Peyer's patch (tissue), 4 donors: ENCODE measurements around the gene ZNF732. TPM values are rescaled to one million over a fixed set of nuclear protein-coding genes. Genes with fewer than 3 reads are reported as not detected.

Source experiments
- DNase-seq, 3 donors: peaks; one replicate each; pipeline ENCODE4 v3.0.0-alpha.2; 2017 to 2019
- H3K27ac ChIP-seq, 4 donors: fragments of 200-600 bp; sonication (generic); one replicate each; pipeline ENCODE4 v1.5.1; 2016 to 2019
- H3K27me3 ChIP-seq, 2 donors: fragments of 200-600 bp; sonication (generic); one replicate each; pipeline ENCODE4 v1.5.1; 2019
- H3K36me3 ChIP-seq, 3 donors: fragments of 200-600 bp; sonication (generic); one replicate each; pipeline ENCODE4 v1.5.1; 2016 to 2019
- H3K4me1 ChIP-seq, 4 donors: fragments of 200-600 bp; sonication (generic); one replicate each; pipeline ENCODE4 v1.5.1; 2016 to 2019
- H3K4me3 ChIP-seq, 4 donors: fragments of 200-600 bp; sonication (generic); 1 replicate in 3 of 4; 2 replicates in 1 of 4; pipeline ENCODE4 v1.5.1; 2016 to 2019; ENCODE audit warnings: mild to moderate bottlenecking in 1 of 4
- H3K9me3 ChIP-seq, 4 donors: fragments of 200-600 bp; sonication (generic); one replicate each; pipeline ENCODE4 v1.5.1; 2016 to 2019; ENCODE audit warnings: mild to moderate bottlenecking in 1 of 4
- POLR2A ChIP-seq, 2 donors: fragments of 450-650 bp; IDR thresholded peaks; one replicate each; pipeline ENCODE4 v1.5.1; 2017; ENCODE audit warnings: antibody characterized with exemption in 2 of 2, mild to moderate bottlenecking in 2 of 2, moderate library complexity in 2 of 2
- total RNA-seq, 4 donors: library from RNA; depleted of rRNA; stranded (reverse); fragments of >200 nt; gene quantifications; one replicate each; pipeline ENCODE4 v1.1.0, GENCODE V29; 2016
- TF ChIP-seq, protein P1 (sequence below), 6 experiments: fragments of 450-650 bp in 4 of 6; fragments of 200-600 bp in 2 of 6; sonication (generic) in 1 of 6; IDR thresholded peaks; one replicate each; pipeline ENCODE4 v1.5.1; 2017 to 2019; ENCODE audit warnings: antibody characterized with exemption in 6 of 6, mild to moderate bottlenecking in 3 of 6, moderate library complexity in 1 of 6

ZNF732 gene
- total RNA-seq = not detected

DNA sequence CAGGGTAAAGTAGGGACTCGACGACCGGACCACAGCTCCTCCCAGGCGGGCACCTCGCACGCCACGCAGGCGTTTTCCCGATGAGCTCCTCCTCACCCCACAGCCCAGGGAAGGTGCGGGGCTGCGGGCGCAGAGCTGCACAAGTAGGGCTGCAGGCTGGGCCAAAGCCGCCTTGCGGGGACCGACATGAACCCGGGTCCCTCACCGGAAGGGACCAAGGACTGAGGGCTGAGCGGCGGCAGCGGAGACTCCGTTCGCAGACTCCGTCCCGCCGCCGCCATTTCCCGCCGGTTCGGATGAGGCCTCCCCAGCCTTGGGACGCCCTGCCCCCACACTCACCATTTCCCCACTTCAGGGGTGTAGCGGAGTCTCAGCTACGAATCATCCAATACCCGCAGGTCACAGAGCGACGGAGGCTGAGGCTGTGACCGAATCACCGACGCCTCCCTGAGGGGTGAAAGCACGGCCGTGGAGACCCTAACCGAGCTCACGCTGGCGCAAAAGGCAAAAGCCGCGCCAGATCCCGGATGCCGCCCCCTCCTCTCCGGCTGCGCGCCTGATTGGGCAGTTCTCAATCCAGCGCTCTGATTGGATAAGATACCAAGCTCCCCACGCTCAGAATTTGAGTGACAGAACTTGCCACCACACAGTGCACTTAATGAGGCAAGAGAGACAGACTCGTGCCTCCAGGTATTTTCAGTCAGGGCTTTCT lies at the start of gene ZNF732:
TSS of gene ZNF732 (minus strand) at position 506 of the 712 bp plus-strand sequence. CDS start at position 342, 164 bp downstream.
- Histone ChIP-seq H3K4me3 (peak within 1 kb of the TSS in 2 of 4 donors; percentile 12 to 43), H3K36me3 (no peaks in the 10 kb centered on the region), H3K9me3 (peaks cover 0 to 24% (median 9%) of the 10 kb centered on the region in 4 donors), H3K27ac (no peak within 1 kb of the TSS), H3K27me3 (no peaks in the 10 kb centered on the region), H3K4me1 (no peaks in the 10 kb centered on the region)
- TF ChIP-seq, protein P1, sequence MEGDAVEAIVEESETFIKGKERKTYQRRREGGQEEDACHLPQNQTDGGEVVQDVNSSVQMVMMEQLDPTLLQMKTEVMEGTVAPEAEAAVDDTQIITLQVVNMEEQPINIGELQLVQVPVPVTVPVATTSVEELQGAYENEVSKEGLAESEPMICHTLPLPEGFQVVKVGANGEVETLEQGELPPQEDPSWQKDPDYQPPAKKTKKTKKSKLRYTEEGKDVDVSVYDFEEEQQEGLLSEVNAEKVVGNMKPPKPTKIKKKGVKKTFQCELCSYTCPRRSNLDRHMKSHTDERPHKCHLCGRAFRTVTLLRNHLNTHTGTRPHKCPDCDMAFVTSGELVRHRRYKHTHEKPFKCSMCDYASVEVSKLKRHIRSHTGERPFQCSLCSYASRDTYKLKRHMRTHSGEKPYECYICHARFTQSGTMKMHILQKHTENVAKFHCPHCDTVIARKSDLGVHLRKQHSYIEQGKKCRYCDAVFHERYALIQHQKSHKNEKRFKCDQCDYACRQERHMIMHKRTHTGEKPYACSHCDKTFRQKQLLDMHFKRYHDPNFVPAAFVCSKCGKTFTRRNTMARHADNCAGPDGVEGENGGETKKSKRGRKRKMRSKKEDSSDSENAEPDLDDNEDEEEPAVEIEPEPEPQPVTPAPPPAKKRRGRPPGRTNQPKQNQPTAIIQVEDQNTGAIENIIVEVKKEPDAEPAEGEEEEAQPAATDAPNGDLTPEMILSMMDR (IDR thresholded peaks at IDR 0.05) = no peak
- no peak for TF ChIP-seq POLR2A (IDR thresholded peaks at IDR 0.05)
- DNase-seq = no peak

DNA sequence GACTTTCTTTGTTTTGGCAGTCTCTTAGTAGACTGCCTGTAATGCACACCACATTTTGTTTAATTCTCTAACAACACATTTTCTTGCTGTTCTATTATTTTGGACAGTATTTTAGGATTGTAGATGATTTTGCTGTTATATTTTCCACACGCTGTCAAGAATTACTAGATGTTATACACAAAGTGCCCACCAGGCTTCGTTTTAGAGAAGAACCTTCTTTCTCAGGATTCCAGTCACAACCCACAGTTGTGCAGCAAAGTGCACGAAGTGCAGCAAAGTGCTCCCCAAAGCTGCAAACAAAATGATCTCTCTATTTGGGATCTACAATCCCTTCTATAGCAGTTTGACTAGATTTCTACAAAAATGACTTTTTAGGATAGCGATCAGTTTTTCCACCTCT lies 34.7 kb upstream of the ZNF732 start:
- TF ChIP-seq, protein P1 (IDR thresholded peaks at IDR 0.05) = peak in 1 of 6 experiments; percentile 10
- no peak for TF ChIP-seq POLR2A (IDR thresholded peaks at IDR 0.05)
- H3K9me3 ChIP-seq = peaks cover 0 to 46% (median 3%) of the 10 kb centered on the region in 4 donors
- H3K36me3 ChIP-seq = peaks cover 0 to 19% (median 0%) of the 10 kb centered on the region in 3 donors
- H3K27ac ChIP-seq = no peak overlapping the region
- H3K4me1 ChIP-seq = peaks cover 0 to 12% (median 7%) of the 10 kb centered on the region in 4 donors
- H3K27me3 ChIP-seq = no peaks in the 10 kb centered on the region
- no peak for DNase-seq
- no peak overlapping the region for H3K4me3 ChIP-seq

DNA sequence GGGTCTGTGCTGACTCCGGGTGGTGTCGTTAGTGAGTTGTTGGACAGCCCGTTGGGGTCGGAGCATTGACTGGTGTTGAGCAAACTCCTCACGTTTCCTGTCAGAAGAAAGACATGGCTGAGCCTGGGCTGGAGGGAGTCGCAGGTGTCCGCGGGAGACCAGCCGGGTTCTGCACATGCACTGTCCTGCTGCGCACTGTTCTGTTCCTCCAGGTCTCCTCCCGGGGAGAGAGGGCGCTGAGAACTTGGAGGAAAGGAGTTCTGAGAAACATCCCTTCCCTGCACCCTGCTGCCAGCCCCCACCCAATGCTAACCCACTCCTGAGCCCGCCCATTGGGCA lies 33.5 kb upstream of the ZNF732 start:
- H3K36me3 ChIP-seq = peaks cover 0 to 6% (median 0%) of the 10 kb centered on the region in 3 donors
- H3K27ac ChIP-seq = peak overlapping the region in 1 of 4 donors; percentile 93
- H3K27me3 ChIP-seq = no peaks in the 10 kb centered on the region
- H3K9me3 ChIP-seq = peaks cover 0 to 34% (median 0%) of the 10 kb centered on the region in 4 donors
- H3K4me1 ChIP-seq = peaks cover 0 to 12% (median 7%) of the 10 kb centered on the region in 4 donors
- TF ChIP-seq POLR2A (IDR thresholded peaks at IDR 0.05) = no peak
- TF ChIP-seq, protein P1 (IDR thresholded peaks at IDR 0.05) = no peak
- no peak for DNase-seq
- H3K4me3 ChIP-seq = peak overlapping the region; percentile 72 to 90 (median 84)

DNA sequence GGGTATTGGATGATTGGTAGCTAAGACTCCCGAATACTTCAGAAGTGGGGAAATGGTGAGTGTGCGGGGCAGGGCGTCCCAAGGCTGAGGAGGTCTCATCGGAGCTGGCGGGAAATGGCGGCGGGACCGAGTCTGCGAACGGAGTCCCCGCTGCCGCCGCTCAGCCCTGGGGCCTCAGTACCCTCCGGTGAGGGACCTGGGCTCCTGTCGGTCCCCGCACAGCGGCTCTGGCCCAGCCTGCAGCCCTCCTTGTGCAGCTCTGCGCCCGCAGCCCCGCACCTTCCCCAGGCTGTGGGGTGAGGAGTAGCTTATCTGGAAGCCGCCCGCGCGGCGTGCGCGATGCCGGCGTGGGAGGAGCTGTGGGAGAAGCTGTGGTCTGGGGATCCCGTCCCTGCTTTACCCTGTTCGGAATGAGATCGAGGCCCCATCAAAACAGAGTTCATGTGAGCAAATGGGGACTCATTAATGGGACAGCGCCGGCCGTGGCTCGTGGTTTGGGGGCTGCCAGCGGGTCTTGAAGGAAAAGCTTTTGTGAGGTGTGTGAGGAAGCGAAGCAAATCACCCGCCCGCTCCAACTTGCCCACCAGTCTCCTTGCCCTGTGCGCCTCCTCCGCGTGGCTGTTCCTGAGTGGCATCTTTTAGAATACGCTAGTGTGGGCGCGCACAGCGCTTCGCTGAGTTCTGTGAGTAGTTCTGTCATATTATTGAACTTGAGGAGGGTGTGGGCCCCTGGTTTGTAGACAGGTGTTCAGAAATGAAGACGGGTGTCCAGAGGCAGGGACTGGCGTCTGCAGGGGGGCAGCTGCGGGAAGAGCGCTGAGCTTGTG lies 32.9 kb upstream of the ZNF732 start:
- Histone ChIP-seq H3K9me3 (peaks cover 0 to 30% (median 0%) of the 10 kb centered on the region in 4 donors), H3K36me3 (peaks cover 0 to 4% (median 0%) of the 10 kb centered on the region in 3 donors), H3K4me3 (peak overlapping the region; percentile 72 to 90 (median 84)), H3K27me3 (no peaks in the 10 kb centered on the region), H3K27ac (peak overlapping the region; percentile 93 to 95 (median 93)), H3K4me1 (peaks cover 0 to 12% (median 7%) of the 10 kb centered on the region in 4 donors)
- TF ChIP-seq POLR2A (IDR thresholded peaks at IDR 0.05) = no peak
- TF ChIP-seq, protein P1 (IDR thresholded peaks at IDR 0.05) = no peak
- peak in 2 of 3 donors; percentile 25 to 59 for DNase-seq

DNA sequence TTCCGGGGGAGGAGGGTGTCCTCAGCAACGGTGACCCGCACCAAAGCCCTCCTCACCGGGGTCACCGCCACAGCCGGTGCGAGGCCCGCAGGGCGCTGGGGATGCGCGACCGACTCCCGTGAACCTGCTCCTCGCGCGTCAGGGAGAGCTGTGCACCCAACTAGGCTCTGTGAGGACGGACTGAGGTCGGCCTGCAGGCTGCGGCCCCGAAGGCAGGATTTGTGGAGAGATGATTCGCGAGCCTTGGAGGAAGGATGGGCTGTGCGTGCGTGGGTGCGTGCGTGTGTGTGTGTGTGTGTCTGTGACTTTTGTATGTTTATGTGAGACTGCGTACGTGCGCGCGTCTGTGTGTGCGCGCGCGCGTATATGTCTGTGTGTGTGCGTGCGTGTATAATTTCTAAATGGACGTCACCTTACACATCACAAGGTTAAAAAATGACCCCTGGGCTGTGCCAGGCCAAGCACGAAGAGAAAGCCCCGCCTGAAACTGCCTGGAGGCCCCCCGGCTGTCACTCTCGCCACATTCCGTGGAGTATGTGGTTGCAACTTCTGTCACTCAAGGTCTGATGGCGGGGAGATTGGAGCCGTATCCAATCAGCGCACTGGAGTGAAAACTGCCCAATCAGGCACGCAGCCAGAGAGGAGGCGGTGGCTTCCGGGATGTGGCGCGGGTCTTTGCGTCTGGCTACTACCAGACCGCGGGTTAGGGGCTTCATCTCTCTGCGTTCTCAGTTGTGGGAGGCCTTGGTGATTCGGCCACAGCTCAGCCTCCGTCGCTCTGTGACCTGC lies 32.1 kb upstream of the ZNF732 start, which contains the start of gene ZNF141:
TSS of gene ZNF141 (plus strand) at position 672 of the 789 bp plus-strand sequence. CDS start 170 bp downstream, outside the sequence.
- H3K36me3 ChIP-seq = peaks cover 0 to 1% (median 0%) of the 10 kb centered on the region in 3 donors
- peak; percentile 93 to 98 (median 95) for DNase-seq

More for the DNA sequence above, 32.1 kb upstream of the ZNF732 start, which contains the start of gene ZNF141:
- Histone ChIP-seq H3K27ac (peak within 1 kb of the TSS; percentile 93 to 95 (median 93)), H3K4me3 (peak within 1 kb of the TSS; percentile 72 to 90 (median 84)), H3K27me3 (no peaks in the 10 kb centered on the region), H3K9me3 (peaks cover 0 to 24% (median 0%) of the 10 kb centered on the region in 4 donors), H3K4me1 (peaks cover 0 to 12% (median 7%) of the 10 kb centered on the region in 4 donors)
- TF ChIP-seq POLR2A (IDR thresholded peaks at IDR 0.05) = peak; percentile 70 to 72
- TF ChIP-seq, protein P1 (IDR thresholded peaks at IDR 0.05) = no peak
